ENCODE results near the gene CDKAL1.

GRCh38 chr6:20789162-20789561, 254.9 kb downstream of the CDKAL1 start:
- TF ChIP-seq CTCF (IDR thresholded peaks at IDR 0.05) = peak in 1 of 2 donors; percentile 2
- TF ChIP-seq POLR2A (IDR thresholded peaks at IDR 0.05) = no peak
